IMR-90 (cell line): ENCODE results near the gene YJU2. TPM values are rescaled to one million over a fixed set of nuclear protein-coding genes. Genes with fewer than 3 reads are reported as not detected.
A peak's percentile ranks its signal among the peaks of the same experiment; 100 is the strongest.

ENCODE experiments used
- ATAC-seq: fragments of 200-7000 bp; cut with Tn5 transposase; 2 replicates; pipeline ENCODE4 v1.9.1; 2020; ENCODE audit warnings: low read depth, mild to moderate bottlenecking, moderate library complexity
- BruUV-seq: library from RNA; stranded (reverse); fragments of 400-500 nt; replicated peaks from 2 replicates; lab custom pipeline; 2021; lab: Mats Ljungman, UMichigan
- CTCF ChIA-PET: fragments of 300-600 bp; formaldehyde crosslinking; extraction: SDS; loops from one replicate; lab custom pipeline; 2021; ENCODE audit warnings: antibody characterized with exemption; lab: Yijun Ruan, JAX
- POLR2A ChIA-PET: fragments of 300-600 bp; sonication (Branson Sonifier 250); formaldehyde crosslinking; loops from one replicate; lab custom pipeline; 2022; ENCODE audit warnings: antibody characterized with exemption; ENCODE audit not compliant: unreplicated experiment; lab: Charles Lee
- DNase-seq: peaks from one replicate; pipeline ENCODE4 v3.0.0; 2013
- H2AFZ ChIP-seq: replicated peaks from 2 replicates; pipeline ENCODE3; 2013; ENCODE audit warnings: low read length, mild to moderate bottlenecking; ENCODE audit not compliant: poor library complexity
- H2AK5ac ChIP-seq: 2 replicates; pipeline ENCODE4 v1.6.1; 2013; ENCODE audit warnings: low read depth, low read length, inconsistent platforms
- H2AK9ac ChIP-seq: replicated peaks from 2 replicates; pipeline ENCODE3; 2013; ENCODE audit warnings: mild to moderate bottlenecking, low read depth, low read length, moderate library complexity; ENCODE audit not compliant: poor library complexity
- H2BK120ac ChIP-seq: 2 replicates; pipeline ENCODE4 v1.6.1; 2013; ENCODE audit warnings: low read depth, low read length, inconsistent platforms
- H2BK15ac ChIP-seq: 3 replicates; pipeline ENCODE4 v1.6.1; 2013; ENCODE audit warnings: low read depth, low read length, inconsistent platforms
- H2BK20ac ChIP-seq: 2 replicates; pipeline ENCODE4 v1.6.1; 2013; ENCODE audit warnings: low read depth, mild to moderate bottlenecking, inconsistent platforms, low read length, moderate library complexity
- H2BK5ac ChIP-seq: 2 replicates; pipeline ENCODE4 v1.6.1; 2013; ENCODE audit warnings: mild to moderate bottlenecking, low read depth, low read length, inconsistent platforms; ENCODE audit not compliant: poor library complexity, severe bottlenecking
- H3K14ac ChIP-seq: replicated peaks from 2 replicates; pipeline ENCODE4 v1.6.1; 2013; ENCODE audit warnings: low read depth, low read length, inconsistent platforms
- H3K18ac ChIP-seq: 2 replicates; pipeline ENCODE4 v1.6.1; 2013; ENCODE audit warnings: low read depth, low read length, control low read depth
- H3K23ac ChIP-seq: 2 replicates; pipeline ENCODE4 v1.6.1; 2013; ENCODE audit warnings: low read depth, low read length, inconsistent platforms
- H3K27ac ChIP-seq: 2 replicates; pipeline ENCODE4 v1.5.1; 2013; ENCODE audit warnings: mild to moderate bottlenecking, control low read depth, low read length; ENCODE audit not compliant: insufficient read depth
- H3K27me3 ChIP-seq: 2 replicates; pipeline ENCODE4 v1.6.1; 2013; ENCODE audit warnings: low read length; ENCODE audit not compliant: control insufficient read depth, insufficient read depth
- H3K36me3 ChIP-seq: 2 replicates; pipeline ENCODE4 v1.6.1; 2013; ENCODE audit warnings: low read length, mixed read lengths; ENCODE audit not compliant: control insufficient read depth, insufficient read depth
- H3K4ac ChIP-seq: 2 replicates; pipeline ENCODE4 v1.6.1; 2013; ENCODE audit warnings: low read depth, low read length, inconsistent platforms
- H3K4me1 ChIP-seq: 2 replicates; pipeline ENCODE4 v1.6.1; 2013; ENCODE audit warnings: low read length, mixed read lengths; ENCODE audit not compliant: control insufficient read depth, insufficient read depth
- H3K4me2 ChIP-seq: 2 replicates; pipeline ENCODE4 v1.6.1; 2013; ENCODE audit warnings: low read depth, mild to moderate bottlenecking, control low read depth, low read length, moderate library complexity
- H3K4me3 ChIP-seq: 2 replicates; pipeline ENCODE4 v1.5.1; 2013; ENCODE audit warnings: low read depth, mild to moderate bottlenecking, control low read depth, low read length, moderate library complexity; ENCODE audit not compliant: insufficient read depth
- H3K56ac ChIP-seq: 2 replicates; pipeline ENCODE4 v1.6.1; 2013; ENCODE audit warnings: low read length, inconsistent platforms; ENCODE audit not compliant: insufficient read depth; ENCODE audit errors: extremely low read depth
- H3K79me1 ChIP-seq, 2 experiments: 2 replicates each; pipeline ENCODE4 v1.6.1; 2013; ENCODE audit warnings: low read length in 2 of 2, inconsistent platforms in 1 of 2, low read depth in 1 of 2
- H3K9ac ChIP-seq: 2 replicates; pipeline ENCODE4 v1.6.1; 2013; ENCODE audit warnings: low read depth, low read length, control low read depth
- H3K9me1 ChIP-seq: 2 replicates; pipeline ENCODE4 v1.6.1; 2013; ENCODE audit warnings: low read length, inconsistent platforms; ENCODE audit not compliant: insufficient read depth
- H3K9me3 ChIP-seq: 2 replicates; pipeline ENCODE4 v1.6.1; 2013; ENCODE audit warnings: low read length; ENCODE audit not compliant: control insufficient read depth, insufficient read depth
- H4K20me1 ChIP-seq: 2 replicates; pipeline ENCODE4 v1.6.1; 2013; ENCODE audit warnings: low read length, inconsistent platforms; ENCODE audit not compliant: insufficient read depth
- H4K5ac ChIP-seq: 2 replicates; pipeline ENCODE4 v1.6.1; 2013; ENCODE audit warnings: mild to moderate bottlenecking, low read depth, low read length, control low read depth
- H4K8ac ChIP-seq, 2 experiments: 2 replicates each; pipeline ENCODE4 v1.6.1; 2013; ENCODE audit warnings: low read depth in 2 of 2, low read length in 2 of 2, control low read depth in 1 of 2, inconsistent platforms in 1 of 2
- H4K91ac ChIP-seq: 2 replicates; pipeline ENCODE4 v1.6.1; 2013; ENCODE audit warnings: low read depth, low read length, inconsistent platforms; ENCODE audit not compliant: insufficient read depth
- CTCF ChIP-seq: conservative IDR thresholded peaks from 2 replicates; pipeline ENCODE4 v1.5.1; 2012; ENCODE audit warnings: mild to moderate bottlenecking, low read depth, low read length, improper control_type of control experiment
- FOS ChIP-seq: fragments of 150-350 bp; IDR thresholded peaks from 2 replicates; pipeline ENCODE4 v1.6.1; 2016; ENCODE audit warnings: low read depth, low read length
- MAZ ChIP-seq: IDR thresholded peaks from 2 replicates; pipeline ENCODE4 v1.6.1; 2012; ENCODE audit warnings: low read depth, mild to moderate bottlenecking, low read length, improper control_type of control experiment, moderate library complexity, borderline replicate concordance
- MXI1 ChIP-seq: IDR thresholded peaks from 2 replicates; pipeline ENCODE4 v1.6.1; 2012; ENCODE audit warnings: low read depth, mild to moderate bottlenecking, low read length, moderate library complexity, borderline replicate concordance
- RAD21 ChIP-seq: IDR thresholded peaks from 2 replicates; pipeline ENCODE4 v1.6.1; 2012; ENCODE audit warnings: low read length, improper control_type of control experiment
- SMC3 ChIP-seq: fragments of 150-350 bp; IDR thresholded peaks from 2 replicates; pipeline ENCODE4 v1.6.1; 2016; ENCODE audit warnings: low read depth, mild to moderate bottlenecking, antibody characterized with exemption, low read length, moderate library complexity
- WGBS, 2 experiments: methylation state at CpG; one replicate each; pipeline versions ENCODE4 v1.1.5 to v1.1.7; 2013; ENCODE audit warnings: missing lambda C conversion rate in 2 of 2; ENCODE audit not compliant: insufficient read length in 1 of 2; ENCODE audit errors: extremely low coverage in 2 of 2; 5-methylcytosine and 5-hydroxymethylcytosine counted together
- dilution Hi-C: fragments of 300-500 bp; cut with HindIII; formaldehyde crosslinking; loops from one replicate; pipeline ENCODE4 v1.14.3; 2018; ENCODE audit warnings: low sequenced_read_pairs; ENCODE audit not compliant: unreplicated experiment
- in situ Hi-C: fragments of 300-500 bp; cut with MboI; formaldehyde crosslinking; loops from 3 replicates; pipeline ENCODE4 v1.14.3; 2019; ENCODE audit warnings: low sequenced_read_pairs, inconsistent platforms, mixed read lengths
- intact Hi-C: fragments of 100-400 bp; cut with micrococcal nuclease; formaldehyde crosslinking; loops from 2 replicates; pipeline ENCODE4 v1.10.0; 2022
- polyA plus RNA-seq, 3 experiments: library from polyadenylated mRNA; depleted of rRNA; stranded (reverse); fragments of >200 nt; gene quantifications; 2 replicates each; pipeline ENCODE4 v1.2.3, GENCODE V29; 2012; ENCODE audit warnings: low replicate concordance in 1 of 3
- total RNA-seq: library from RNA; depleted of rRNA; stranded (reverse); fragments of >200 nt; gene quantifications from 2 replicates; pipeline ENCODE4 v1.2.3, GENCODE V29; 2012

YJU2 gene
- total and polyA plus RNA-seq, 2 of the 4 experiments (the other 2 are of a cell fraction), result 15.6 to 18.9 TPM

- no peak overlapping the region for H3K56ac ChIP-seq
- H3K23ac ChIP-seq, result no peak overlapping the region
- no peak overlapping the region for H3K4ac ChIP-seq
- no peaks in the 10 kb centered on the region for H3K79me1 ChIP-seq
- H2AK5ac ChIP-seq, result no peak overlapping the region
- CTCF ChIA-PET, result interaction anchor here (0.6 to 1.5 kb wide), 6 partner anchors 10 to 223 kb away, joined by 3 to 4 read pairs (median 4); partner anchors contain the start of gene EEF2
- no peaks in the 10 kb centered on the region for H3K9me3 ChIP-seq
- POLR2A ChIA-PET, result no interaction called here
- H3K4me3 ChIP-seq, result no peak overlapping the region
- no peak overlapping the region for H4K5ac ChIP-seq
- H3K18ac ChIP-seq, result no peak overlapping the region
- peak overlapping the region; percentile 5 for H2AK9ac ChIP-seq
- H3K36me3 ChIP-seq, result no peaks in the 10 kb centered on the region
- H4K91ac ChIP-seq, result no peak overlapping the region
- DNase-seq (peak; percentile 43), ATAC-seq (peak; percentile 36)
- H3K27me3 ChIP-seq, result peaks cover 3% of the 10 kb centered on the region; the same call in 1 of the 2 replicates
- no peak overlapping the region for H3K9ac ChIP-seq
- 70% methylated on average over 4 of the region's 13 CpGs; no CpG with 5 or more reads in 1 of the 2 experiments for WGBS, 2 experiments
- no peaks in the 10 kb centered on the region for H4K20me1 ChIP-seq
- no peak overlapping the region for H3K27ac ChIP-seq
- no peak overlapping the region for H4K8ac ChIP-seq
- H2BK20ac ChIP-seq, result no peak overlapping the region
- BruUV-seq, result no TSS peak
- no peaks in the 10 kb centered on the region for H3K9me1 ChIP-seq
- no peak overlapping the region for H2BK5ac ChIP-seq
- no peaks in the 10 kb centered on the region for H3K4me1 ChIP-seq
- no peak overlapping the region for H3K14ac ChIP-seq
- TF ChIP-seq CTCF (peak; percentile 57), FOS (peak; percentile 51; the same call in 1 of the 2 replicates), SMC3 (0 out of 2 replicates have a peak, but pooled peaks have one; percentile 29), MXI1 (no peak), RAD21 (peak; percentile 32; the same call in 1 of the 2 replicates), MAZ (no peak)
- no peak overlapping the region for H3K4me2 ChIP-seq
- intact Hi-C loops, result loop anchor here (10.0 kb wide), 1 partner anchor 544 kb away; no protein-coding TSS in a partner anchor
- in situ Hi-C loops, result loop anchor here (5.0 kb wide), 1 partner anchor 221 kb away; the partner anchor contains the start of gene EEF2
- H2BK120ac ChIP-seq, result no peak overlapping the region
- H2BK15ac ChIP-seq, result no peak overlapping the region
- dilution Hi-C loops, result no loop called here
- H2AFZ ChIP-seq, result peak overlapping the region; percentile 83
Observed at GRCh38 chr19:4208385-4209094, 38.3 kb upstream of the YJU2 start.
